HG02798 (cell line): ENCODE data around the gene ICAM2.
"Not testable (repeated sequence)": the region's sequence is repeated elsewhere in the genome, so short reads cannot be mapped to it uniquely, and the experiment has no call there.

Source experiments
- ATAC-seq: cut with Tn5 transposase; IDR thresholded peaks from one replicate; pipeline ENCODE4 v1.9.1; 2021; ENCODE audit warnings: mild to moderate bottlenecking; ENCODE audit not compliant: unreplicated experiment, poor library complexity

Gene ICAM2

DNA sequence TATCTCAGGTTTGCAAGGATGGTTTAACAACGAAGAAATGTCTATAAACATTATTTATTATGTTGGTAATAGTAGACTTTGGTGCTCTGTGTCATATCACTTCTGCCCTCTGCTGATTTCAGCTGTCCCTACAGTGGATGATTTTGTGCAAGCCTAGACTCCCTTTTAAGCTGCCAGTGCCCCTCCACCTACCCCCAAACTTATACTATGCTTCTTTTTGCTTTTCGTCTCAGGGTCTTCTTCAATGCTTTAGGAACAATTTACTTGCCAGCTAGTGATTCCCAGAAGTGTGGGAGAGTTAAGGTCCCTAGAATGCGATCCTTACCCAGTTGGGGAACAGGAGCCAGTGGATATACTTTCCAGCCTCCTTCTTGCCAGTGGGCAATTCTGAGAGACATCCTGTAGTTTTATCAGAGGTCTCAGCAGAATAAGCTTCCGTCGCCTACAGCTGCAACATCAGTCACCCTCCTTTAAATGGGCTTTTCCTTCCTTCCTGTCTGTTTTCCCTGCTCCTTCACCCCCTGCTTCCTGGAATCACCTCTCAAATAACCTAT is 4.1 kb downstream of the ICAM2 start:
- ATAC-seq = no peak

DNA sequence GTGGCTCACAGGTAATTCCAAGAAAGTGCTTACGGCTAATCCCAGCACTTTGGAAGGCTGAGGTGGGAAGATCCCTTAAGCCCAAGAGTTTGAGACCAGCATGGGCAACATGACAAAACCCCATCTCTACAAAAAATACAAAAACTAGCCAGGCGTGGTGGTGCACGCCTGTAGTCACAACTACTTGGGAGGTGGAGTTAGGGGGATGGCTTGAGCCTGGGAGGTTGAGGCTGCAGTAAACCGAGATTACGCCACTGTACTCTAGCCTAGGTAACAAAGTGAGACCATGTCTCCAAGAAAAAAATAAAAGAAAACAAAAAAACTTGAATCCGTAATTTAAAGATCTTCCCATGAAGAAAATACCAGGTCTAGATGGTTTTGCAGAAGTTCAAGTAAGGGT is 5.0 kb downstream of the ICAM2 start:
- no peak for ATAC-seq

DNA sequence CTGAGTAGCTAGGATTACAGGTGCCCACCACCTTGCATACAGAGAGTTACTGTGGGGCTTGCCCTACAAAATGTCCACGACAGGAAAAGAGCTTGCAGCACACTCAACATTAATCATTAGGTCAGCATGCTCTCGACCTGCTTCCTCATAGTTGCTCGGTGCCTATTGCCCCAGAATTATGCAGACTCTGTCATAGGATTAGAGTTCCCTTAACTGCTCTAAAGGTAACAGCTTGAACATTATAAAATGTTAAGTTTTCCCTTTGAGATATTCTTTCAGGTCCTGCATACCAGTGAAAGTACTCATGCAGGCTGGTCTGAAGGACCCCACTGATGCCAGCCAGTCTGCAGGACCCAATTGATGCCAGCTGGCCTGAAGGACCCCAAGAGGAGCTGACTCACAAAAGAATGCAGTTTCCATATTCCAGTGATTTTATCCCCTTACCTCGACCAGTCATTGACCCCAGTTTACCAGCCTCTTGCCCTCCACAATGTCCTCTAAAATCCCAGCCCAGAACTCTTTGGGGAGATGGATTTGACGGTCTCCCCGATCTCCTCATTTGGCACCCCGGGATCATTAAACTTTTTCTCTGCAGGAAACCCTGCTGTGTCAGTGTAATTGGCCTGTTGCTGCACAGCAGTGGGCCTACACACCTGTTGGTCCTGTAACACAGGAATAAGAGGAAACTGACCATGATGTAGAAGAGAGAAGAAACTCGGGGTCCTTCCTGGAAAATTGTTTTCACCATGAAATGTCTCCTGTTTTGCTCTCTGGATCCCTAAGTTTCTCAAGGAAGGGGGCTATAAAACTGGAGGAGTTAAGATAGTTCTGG is 10.6 kb downstream of the ICAM2 start:
- ATAC-seq = no peak

DNA sequence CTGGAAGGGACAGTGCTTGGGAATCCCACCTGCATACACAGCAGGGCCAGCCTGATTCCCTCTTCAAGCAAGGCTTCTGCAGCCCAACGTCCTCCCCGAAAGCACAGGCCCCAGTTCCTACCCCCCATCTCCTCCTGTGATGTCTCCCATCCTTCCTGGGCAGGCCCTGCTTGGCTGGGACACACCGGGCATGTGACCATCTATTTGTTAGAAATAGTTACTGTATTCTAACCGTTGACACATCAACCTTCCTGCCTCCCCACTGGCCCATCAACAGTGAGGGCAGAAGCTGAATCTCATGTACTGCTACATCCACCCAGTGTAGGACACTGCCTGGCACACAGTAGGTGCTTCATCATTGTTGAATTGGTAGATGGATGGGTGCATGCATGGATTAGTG is 11.6 kb downstream of the ICAM2 start:
- ATAC-seq = no peak

DNA sequence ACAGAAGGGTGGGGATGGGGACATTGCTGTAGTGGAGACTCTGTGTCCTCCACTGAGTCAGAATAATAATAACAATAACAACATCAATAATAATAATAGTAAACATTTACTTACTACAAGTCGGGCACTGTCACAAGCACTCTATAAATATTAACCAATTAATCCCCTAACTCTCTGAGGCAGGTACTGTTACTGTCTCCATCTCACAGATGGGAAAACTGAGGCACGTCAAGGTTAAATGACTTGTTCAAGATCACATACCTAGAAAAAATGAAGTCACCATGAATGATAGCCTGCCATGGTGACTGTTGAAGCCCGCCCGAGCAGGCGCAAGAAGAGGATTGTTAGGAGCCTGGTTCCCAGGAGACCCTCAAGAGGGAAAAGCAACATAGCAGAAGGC is 12.1 kb downstream of the ICAM2 start:
- no peak for ATAC-seq

DNA sequence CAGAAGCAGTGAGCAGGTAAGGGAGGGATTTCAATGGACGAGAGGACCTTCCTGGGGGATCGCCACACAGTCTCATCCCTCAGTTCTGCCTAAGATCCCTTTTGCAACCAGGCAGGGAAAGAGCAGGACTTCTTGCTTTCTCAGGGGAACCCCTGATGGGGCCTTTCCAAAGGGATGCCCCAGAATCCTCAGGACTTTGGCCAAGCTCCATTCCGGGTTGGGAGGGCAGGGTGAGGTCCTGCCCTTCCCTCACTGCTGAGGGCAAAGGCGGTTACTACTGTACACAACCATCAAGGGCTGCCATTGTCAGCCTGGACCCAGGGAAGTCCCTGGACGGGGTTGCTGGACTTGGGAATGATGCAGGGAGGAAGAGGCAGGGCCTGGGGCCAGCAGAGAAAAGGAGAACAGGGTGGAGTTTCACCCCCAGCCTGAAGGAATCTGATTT is 12.6 kb downstream of the ICAM2 start:
- no peak for ATAC-seq

DNA sequence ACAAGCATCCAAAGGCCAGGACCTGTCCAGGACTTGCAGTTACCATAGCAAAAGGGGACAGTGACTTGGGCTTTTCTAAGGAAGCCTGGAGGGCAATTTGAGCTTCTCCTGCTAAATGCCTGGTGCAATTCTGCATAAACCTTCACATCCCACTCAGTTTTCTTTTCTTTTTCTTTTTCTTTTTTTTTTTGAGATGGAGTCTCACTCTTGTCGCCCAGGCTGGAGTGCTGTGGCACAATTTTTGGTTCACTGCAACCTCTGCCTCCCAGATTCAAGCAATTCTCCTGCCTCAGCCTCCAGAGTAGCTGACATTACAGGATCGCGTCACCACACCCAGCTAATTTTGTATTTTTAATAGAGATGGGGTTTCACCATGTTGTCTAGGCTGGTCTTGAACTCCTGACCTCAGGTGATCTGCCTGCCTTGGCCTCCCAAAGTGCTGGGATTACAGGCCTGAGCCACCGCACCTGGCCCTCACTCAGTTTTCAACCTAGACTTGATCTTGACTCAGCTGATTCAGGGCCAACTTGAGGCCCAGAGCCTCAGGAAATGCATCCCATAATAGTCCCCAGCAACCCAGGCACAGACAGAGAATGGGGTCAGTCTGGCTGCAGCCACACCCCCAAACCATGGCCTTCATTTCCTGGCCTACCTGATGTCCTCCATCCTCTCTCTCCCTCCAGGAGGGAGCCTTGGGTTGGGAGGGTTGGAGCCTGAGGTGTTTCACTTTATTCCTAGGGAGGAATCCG is 13.2 kb downstream of the ICAM2 start:
- not testable (repeated sequence) for ATAC-seq

DNA sequence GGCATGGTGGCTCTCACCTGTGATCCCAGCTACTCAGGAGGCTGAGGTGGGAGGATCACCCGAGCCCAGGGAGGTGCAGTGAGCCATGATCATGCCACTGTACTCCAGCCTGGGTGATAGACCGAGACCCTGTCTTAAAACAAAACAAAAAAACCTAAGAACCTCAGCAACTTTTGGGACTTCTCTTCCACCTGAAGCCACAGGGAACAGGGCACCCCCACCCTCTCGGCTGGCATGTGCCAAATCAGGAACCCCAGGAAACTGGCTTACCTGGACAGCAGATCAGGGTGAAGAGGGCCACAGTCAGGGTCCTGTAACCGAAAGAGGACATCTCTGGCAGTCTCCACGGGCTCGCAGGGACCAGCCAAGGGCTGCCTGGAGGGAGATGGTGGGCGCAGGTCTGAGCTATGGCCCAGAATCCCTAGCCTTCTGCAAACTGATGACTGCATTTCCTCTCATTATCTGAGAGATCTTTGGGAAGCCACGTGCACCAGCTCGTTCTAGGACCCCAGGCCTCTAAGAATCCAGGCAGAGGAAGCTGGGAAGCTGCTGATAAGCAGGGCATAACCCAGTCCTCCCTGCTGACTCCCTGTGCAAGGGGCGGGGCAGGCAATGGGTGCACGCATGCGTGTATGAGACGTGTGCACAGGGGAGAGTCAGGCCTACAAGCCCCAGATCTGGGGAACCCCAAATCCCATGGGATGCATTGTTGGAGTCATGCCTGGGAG is 13.9 kb downstream of the ICAM2 start:
- no peak for ATAC-seq

DNA sequence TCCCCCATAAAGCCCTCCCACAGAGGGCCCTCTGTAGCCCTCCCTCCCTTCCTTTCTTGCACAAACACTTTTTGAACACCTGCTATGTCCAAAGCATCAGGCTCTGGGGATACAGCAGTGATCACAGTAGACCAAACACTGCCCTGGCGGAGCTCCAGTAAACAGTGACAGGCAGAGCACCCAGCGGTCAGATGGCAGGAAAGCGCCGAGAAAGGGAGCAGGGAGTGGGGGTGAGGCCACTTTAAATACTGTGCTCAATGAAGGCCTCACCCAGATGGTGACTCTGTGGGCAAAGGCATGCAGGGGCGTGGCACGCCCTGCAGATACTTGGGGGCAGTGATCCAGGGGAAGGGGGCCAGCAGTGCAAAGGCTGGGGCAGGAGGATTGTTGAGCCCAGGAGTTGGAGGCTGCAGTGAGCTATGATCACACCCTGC is 14.7 kb downstream of the ICAM2 start:
- no peak for ATAC-seq

DNA sequence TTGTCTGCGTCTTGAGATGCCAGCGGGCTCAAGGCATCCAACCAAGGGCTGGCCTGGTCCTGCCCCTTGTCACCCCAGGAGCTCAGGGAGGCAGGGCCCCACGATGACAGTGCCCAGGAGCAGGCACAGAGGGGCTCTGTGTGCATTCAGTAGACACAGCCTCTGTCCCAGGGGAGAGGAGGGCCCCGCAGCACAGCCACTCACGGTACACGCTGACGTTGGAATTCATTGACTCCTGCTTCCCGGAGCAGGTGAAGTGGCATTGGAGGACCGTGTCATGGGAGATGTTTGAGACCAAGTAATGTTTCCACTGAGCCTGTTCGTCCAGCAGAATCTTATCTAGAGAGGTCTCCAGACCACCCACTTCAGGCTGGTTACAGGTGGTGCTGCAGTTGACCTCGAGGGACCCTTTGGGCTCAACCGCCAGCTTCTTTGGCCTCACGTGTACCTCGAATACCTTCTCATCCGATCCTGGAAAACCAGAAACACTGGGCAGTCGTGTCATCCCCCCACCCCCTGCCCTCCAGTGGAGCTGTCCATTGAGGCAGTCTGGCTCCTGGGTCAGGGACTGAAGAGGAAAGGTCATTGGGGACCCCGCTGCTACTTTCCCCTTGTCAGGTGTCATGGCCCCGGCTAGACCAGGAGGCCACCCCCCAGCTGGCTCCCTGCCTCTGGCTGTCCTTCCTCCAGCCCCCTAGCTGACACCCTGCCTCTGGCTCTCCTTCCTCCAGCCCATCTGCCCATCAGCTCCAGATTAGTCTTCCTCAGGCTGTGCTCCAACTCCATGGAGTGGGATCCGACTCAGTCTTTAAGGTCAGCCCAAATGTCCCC is 15.3 kb downstream of the ICAM2 start:
- ATAC-seq = no peak

DNA sequence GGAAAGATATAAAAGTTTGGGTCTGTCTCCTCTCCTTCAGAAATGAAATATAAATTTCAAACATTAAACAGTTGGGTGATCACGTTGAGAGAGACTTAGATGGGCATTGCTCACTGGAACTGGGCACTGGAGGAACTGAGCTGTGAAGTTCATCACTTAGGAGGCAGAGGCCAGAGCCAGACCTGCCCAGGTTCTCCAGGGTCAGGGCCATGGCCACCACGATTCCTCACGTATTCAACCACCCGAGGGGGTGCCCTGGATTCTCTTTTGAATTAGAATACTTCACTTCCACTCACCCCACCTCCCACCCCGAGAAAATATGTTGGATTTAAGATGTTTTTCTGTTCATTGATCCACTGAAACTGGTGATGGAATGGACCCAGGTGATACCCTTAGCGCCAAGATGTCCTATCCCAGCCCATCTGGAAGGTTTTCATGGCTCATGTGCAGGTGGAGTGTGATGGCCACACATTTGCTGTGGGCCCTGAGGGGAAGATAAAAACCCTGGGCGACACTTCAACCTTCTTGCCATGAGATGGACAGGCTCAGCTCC is 16.1 kb downstream of the ICAM2 start:
- no peak for ATAC-seq

DNA sequence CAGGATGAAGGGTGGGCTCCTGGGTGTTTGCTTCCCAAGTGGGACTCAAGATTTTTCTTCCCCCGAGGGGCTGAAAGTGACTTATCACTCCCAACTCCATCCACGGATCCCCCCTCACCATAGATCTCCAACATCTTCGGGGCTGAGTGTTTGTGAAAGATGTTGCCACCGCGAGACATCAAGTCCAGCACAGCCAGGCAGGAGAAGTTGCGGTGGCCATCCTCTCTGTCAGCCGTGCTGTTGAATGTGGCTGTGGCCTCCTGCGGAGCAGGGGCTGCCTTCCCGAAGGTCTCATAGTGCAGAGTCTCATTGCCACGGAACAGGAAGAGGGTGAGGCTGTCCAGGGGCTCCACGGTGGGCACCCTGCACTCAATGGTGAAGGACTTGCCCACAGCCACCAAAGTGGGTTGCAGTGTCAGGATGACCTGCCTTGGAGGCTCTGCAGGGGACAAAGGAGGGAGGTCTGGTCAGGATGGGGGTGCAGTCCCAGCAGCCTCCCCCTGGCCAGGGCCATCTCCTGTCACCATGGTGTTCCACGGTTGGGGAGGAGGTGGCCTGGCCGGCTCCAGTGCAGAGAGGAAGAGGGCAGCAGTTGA is 16.8 kb downstream of the ICAM2 start:
- ATAC-seq = no peak

DNA sequence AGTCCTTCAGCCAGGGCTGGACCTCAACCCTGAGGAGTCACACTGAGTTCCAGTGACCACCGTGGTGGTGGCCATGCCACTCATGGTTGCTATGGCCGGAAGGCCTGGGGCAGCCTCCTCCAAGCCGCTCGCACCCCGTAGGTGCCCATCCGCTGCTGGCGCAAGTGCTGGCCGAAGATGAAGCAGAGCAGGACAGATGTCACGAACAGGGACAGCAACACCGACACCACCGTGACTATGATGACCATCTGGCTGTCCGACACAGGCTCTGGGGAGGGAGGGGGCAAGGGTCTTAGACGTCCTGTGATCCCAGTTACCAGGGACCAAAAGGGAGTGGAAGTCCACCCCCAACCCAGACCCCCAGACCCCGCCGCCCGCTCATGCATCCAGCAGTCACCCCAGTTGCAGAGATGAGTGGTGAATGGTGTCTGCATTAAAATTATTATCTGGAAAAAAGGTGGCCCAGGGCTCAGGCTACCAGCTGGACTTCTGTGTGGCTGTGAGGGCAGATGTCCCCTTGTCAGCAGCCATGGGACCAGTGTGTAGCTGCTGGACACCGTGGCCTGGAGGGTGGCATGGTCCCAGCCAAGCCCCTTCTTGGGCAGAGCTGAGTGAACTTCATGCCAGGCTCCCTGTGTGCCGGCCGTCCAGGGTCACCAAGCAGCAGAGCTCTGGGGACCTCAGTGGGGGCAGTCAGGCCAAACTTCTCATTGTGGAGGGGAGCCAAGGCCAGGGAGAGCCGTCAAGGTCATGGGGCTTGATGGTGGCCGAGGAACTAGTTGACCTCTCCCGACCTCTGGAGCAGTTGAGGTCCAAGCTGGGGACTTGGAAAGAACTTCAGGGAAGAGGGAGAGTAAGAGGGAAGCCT is 17.5 kb downstream of the ICAM2 start:
- no peak for ATAC-seq

DNA sequence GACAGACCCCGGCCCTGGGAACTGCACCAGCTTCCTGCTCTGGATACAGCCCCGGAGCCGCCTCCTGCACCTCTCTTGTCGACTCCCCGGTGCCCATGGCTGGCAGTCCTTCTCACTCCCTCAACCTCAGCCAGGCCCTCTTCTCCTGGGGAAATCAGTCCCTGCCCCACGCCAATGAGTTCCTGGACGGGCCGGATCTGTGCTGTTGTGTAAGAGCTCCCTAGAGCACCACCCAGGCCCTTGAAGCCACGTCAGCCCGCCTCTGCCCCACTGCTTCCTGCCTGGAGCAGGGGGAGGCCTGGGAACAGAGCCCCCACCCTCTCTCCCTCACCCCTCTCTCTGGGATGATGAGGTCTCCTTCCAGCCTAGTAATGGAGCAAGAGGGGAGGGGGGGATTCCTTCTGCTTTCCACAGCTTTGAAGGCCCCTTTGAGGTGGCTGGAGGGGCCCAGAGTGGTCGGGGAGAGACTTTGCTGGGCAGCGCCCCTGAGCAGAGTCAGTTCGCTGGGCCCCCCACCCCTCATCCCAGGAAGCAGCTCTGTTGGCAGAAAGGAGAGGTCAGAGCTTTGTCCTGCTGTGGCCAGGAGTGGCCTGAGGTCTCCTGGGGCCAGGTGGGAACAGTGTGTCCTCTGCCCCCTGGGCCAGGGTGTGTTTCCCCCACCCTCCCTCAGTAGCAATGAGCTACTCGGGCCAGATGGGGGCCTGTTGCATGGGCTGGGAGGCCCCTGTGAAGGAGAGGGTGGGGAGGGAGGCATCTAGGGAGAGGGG is 18.5 kb downstream of the ICAM2 start:
- no peak for ATAC-seq

DNA sequence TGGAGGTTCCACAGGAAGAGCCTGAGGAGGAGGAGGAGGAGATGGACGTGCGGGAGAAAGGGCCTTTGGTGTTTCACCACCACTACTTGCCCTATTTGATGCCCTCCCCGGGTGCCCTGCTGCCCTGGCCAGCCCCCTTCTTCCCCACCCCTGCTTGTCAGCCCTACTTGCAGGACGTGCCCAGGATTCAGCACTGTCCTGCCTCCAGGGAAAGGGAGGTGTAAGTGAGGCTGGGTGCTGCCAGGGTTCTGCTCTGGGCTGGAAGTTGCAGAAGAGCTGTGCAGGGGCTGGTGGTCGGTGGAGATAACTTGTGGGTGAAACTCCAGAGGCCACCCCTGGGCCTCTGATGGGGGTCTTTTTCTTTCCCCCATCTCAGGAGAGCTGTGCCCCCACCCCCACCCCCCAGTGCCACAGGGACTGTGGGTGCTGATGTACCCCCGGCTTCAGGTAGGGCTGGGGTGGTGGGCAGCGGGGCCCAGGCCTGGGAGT is 19.3 kb downstream of the ICAM2 start:
- no peak for ATAC-seq

DNA sequence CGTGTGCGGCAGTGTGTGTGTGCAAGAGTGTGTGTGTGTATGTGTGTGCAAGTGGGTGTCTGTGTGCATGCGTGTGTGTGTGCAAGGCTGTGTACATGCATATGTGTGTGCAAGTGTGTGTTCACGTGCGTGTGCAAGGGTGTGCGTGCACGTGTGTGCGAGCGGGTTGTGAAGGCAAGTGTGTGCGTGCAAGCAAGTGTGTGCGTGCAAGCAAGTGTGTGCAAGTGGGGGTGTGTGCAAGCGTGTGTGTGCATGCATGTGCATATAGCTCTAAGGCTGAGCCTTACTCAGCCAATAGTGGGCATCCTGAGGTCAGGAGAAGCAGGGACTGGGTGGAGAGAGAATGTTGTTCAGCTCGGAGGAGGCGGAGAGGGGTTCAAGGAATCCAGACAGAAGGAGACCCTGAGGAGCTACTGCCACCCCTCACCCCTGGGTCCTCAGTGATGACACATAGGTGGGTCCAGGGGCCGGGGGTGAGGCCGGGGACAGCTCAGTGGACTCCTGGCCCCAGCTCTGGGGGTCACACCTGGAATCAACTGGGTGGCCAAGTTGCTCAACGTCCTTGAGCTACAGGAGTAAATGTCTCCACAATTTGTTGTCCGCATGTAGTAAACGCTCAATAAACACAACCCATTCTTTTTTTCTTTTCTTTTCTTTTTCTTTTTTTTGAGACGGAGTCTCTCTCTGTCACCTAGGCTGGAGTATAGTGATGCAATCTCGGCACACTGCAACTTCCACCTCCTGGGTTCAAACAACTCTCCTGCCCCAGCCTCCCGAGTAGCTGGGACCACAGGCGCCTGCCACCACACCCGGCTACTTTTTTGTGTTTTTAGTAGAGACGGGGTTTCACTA is 20.5 kb downstream of the ICAM2 start:
- ATAC-seq = no peak
